ENCODE results near the gene TPM1.

DNA sequence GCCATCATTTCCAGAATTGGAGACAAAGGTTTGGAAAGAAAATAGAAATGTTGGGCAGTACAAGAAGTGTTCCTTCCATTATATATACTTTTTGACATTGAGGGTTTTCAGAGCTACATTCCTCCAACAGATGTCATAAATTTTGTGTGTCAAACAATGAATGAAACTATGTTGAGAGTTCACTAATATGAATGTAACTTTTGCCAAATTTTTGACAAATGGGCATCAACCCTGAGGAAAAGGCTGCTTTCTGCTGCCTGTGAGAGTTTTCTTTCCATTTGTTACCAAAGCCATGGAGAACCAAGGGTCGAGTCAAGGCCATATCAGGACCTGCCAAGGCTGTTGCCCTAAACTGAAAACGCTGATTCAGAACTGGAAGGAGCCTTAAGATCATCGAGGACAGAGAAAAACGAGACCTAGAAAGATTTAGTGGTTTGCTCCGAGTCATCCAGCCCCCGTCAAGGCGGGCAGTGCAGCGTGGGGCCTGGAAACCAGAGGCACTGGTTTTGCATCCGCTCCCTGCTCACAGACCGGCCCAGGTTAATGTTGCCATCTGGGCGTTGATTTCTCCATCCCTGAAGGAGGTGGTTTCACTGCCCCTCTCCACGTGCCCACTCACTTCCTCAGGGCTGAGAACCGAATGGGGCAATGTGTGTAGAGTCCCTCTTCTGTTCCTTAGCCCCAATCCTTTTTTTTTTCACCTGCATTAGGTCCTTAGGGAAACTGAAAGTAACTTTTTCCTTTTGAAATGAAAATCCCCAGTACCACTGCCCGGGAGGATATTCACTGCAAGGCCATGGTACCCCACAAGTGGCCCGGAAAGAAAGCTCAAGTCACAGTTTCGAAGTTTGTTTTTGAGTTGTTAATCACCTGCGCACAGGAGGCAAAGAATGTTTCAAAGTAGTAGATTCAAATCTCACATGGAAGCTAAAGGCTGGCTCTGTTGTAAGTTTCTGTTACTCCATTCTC is 32.8 kb downstream of the TPM1 start:
- TF ChIP-seq, protein P1, sequence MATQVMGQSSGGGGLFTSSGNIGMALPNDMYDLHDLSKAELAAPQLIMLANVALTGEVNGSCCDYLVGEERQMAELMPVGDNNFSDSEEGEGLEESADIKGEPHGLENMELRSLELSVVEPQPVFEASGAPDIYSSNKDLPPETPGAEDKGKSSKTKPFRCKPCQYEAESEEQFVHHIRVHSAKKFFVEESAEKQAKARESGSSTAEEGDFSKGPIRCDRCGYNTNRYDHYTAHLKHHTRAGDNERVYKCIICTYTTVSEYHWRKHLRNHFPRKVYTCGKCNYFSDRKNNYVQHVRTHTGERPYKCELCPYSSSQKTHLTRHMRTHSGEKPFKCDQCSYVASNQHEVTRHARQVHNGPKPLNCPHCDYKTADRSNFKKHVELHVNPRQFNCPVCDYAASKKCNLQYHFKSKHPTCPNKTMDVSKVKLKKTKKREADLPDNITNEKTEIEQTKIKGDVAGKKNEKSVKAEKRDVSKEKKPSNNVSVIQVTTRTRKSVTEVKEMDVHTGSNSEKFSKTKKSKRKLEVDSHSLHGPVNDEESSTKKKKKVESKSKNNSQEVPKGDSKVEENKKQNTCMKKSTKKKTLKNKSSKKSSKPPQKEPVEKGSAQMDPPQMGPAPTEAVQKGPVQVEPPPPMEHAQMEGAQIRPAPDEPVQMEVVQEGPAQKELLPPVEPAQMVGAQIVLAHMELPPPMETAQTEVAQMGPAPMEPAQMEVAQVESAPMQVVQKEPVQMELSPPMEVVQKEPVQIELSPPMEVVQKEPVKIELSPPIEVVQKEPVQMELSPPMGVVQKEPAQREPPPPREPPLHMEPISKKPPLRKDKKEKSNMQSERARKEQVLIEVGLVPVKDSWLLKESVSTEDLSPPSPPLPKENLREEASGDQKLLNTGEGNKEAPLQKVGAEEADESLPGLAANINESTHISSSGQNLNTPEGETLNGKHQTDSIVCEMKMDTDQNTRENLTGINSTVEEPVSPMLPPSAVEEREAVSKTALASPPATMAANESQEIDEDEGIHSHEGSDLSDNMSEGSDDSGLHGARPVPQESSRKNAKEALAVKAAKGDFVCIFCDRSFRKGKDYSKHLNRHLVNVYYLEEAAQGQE (IDR thresholded peaks at IDR 0.05; ENCODE audit: insufficient read depth in 1 of 2, low read depth in 2 of 2, low read length in 2 of 2): no peak
- TF ChIP-seq POLR2AphosphoS5 (IDR thresholded peaks at IDR 0.05; ENCODE audit: low read depth, low read length) (no peak), SIN3A (IDR thresholded peaks at IDR 0.05; ENCODE audit: borderline replicate concordance, insufficient read depth, low read length) (no peak)

Measured in PFSK-1 (cell line).